Subcutaneous adipose tissue (tissue), 4 donors: ENCODE results near the gene CTXND1. TPM values are rescaled to one million over a fixed set of nuclear protein-coding genes. Genes with fewer than 3 reads are reported as not detected.

Experiments
- CTCF ChIP-seq: fragments of 450-650 bp; IDR thresholded peaks from one replicate; pipeline ENCODE4 v1.5.1; 2016; ENCODE audit warnings: low read depth, mild to moderate bottlenecking, control low read depth, antibody characterized with exemption, moderate library complexity
- total RNA-seq, 4 donors: library from RNA; depleted of rRNA; stranded (reverse); fragments of >200 nt; gene quantifications; one replicate each; pipeline ENCODE4 v1.1.0, GENCODE V29; 2016

The CTXND1 gene
- total RNA-seq, 4 donors from 2014 or later: not detected

GRCh38 chr15:80175436-80175835 is 76.6 kb downstream of the CTXND1 start:
- no peak for TF ChIP-seq CTCF

DNA sequence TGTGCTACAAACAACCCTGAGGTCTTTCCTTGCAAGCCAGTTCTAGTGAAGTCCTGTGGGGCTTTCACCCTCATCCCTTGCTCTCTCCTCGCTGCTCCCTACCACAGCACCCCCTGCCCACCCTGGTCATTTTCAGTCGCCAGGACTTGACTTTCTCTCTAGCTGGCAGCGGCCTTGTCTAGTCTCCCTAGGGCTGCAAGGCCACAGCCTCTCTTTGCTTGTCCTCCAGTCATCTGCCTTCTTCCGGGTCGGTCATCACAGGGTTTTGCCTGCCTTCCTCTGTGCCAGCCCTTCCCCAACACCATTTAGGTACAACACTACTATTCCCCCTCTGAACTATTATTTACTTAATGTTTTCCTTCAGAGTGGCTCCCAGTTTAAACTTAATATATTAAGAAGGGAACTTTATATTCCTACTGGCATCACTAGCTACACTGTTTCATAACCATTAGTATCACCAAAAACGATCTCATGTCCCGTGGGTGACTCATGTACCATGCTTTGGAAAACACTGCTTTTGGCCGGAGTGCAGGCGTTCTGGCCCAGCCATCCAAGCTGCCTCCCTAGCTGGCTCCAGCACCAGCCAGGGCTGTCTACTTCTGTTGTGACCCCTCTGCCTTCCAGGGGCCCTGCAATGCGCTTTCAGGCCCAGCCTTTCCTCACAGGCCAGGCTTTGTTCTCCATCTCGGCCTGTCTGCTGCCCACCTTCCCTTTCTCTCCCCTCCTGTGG is 77.8 kb downstream of the CTXND1 start:
- TF ChIP-seq CTCF: no peak

GRCh38 chr15:80173022-80173759 is 78.8 kb downstream of the CTXND1 start:
- no peak for TF ChIP-seq CTCF

GRCh38 chr15:80172401-80172800 is 79.6 kb downstream of the CTXND1 start:
- no peak for TF ChIP-seq CTCF

DNA sequence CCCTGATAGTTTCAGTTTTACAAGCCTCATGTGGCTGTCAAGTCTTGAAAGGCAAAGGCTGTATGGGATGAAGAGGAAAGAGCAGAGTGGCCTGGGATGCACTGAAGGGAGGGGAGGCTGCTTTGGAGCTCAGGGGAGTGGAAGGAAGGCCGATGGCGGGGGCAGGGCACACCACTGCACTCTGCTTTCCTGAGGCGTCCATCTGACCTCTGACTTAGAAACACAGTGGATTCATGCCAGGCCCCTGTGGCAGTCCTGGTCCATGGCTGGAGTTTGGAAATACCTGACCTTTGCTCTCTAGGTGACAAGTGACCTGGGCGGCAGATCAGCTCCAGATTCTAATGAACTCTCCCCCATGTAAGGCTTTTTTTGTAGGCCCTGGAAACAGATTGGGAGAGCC is 80.2 kb downstream of the CTXND1 start:
- TF ChIP-seq CTCF: no peak

GRCh38 chr15:80170596-80170995 is 81.4 kb downstream of the CTXND1 start:
- TF ChIP-seq CTCF: no peak

- TF ChIP-seq CTCF: no peak
Measured at GRCh38 chr15:80169768-80170357, 82.2 kb downstream of the CTXND1 start.
